NCI-H146 (cell line): Measurements from ENCODE around the gene PAQR9.

Experiments used
- DNase-seq: peaks from one replicate; lab custom pipeline; 2025; lab: John Stamatoyannopoulos, UW

Gene PAQR9

GRCh38 chr3:142982038-142982773, 18.7 kb upstream of the PAQR9 start:
- no peak for DNase-seq

DNA sequence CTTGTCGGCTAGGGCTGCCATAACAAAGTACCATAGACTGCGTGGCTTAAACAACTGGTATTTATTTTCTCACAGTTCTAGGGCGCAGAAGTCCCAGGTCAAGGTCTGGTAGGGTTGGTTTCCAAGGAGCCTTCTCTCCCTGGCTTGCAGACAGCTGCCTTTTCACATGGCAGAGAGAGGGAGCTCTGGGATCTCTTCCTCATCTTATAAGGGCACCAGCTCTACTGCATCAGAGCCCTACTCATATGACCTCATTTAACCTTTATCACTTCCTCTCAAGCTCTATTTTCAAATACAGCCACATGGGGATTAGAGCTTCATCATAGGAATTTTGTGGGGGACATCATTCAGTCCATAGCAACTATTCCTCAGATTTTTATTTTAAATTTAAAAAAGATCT, 17.6 kb upstream of the PAQR9 start:
- DNase-seq, result no peak

DNA sequence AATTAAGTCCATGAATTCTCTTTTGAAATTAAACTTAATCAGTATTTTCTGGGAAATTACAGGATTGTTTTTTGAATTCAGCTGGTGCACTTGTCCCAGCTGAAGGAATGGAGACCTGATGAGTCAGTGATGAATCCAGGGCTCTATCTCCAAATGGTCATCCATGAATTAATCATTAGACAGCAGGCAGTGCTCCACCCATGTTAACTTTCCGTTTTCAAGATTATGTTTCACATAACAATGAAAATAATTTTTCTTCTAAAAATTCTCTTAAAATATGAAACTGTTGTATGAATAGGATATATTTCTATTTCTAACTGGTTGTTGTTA, 13.9 kb upstream of the PAQR9 start:
- DNase-seq, result no peak

DNA sequence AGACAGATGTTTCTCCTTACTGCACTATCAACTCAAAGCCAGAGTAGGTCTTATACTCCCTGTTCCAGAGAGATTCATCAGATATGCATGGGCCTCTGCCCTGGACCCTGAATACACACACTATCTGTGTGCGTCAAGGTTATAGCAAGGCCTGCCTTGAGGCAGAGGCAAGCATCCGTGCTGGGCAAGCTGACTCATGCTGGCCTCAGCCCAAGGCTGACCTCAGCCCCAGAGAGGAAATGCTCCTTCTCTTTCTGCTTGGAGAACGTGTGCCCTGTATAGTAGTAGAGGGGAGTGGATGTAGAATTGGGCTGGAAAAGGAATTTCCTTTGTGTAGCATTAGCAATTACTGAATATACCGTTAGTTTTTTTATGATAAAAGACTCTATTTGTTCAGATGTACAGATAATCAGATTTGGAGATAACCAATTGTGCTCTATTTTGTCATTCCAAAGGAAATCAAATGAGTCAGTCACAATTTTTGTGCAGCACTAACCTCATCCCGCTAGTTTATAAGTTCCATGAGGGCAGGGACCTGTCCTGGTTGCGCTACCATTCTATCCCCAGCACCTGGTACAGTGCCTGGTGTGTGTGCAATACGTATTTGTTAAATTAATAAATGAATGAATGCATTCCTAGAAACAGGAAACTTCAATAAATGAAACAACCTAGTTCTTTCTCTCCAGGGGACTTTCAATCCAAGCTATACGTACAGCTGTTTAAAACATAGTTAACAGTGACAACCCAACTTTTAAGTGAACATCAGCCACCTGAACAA, 13.3 kb upstream of the PAQR9 start:
- no peak for DNase-seq

DNA sequence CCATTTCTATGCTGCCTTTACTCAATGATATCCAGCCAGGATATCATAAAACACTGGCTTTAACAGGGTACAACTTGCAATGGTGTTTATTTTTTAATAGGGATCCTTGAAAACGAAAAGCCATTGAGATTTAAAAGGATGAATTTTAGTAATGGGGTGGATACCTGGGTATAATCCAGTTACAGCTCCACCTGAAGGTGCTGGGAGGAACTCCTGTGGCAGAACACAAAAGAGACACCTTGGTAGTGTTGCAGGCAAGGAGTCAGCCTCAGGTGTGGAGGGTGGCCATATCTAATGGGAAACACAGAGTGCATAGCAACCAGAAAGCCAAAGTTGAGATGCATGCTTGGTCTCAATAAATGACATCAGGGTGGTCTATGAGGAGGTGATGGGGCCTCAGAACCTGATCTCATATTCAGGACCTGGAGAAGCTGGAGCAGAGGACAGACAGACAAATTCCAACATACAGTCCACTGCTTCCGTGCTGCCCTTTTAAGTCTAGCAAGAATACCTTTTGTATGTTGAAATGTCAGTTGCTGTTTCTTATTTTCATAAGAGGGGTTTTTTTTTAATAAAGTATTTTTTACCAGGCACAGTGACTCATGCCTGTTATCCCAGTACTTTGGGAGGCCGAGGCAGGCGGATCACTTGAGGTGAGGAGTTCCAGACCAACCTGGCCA, 12.0 kb upstream of the PAQR9 start:
- no peak for DNase-seq

DNA sequence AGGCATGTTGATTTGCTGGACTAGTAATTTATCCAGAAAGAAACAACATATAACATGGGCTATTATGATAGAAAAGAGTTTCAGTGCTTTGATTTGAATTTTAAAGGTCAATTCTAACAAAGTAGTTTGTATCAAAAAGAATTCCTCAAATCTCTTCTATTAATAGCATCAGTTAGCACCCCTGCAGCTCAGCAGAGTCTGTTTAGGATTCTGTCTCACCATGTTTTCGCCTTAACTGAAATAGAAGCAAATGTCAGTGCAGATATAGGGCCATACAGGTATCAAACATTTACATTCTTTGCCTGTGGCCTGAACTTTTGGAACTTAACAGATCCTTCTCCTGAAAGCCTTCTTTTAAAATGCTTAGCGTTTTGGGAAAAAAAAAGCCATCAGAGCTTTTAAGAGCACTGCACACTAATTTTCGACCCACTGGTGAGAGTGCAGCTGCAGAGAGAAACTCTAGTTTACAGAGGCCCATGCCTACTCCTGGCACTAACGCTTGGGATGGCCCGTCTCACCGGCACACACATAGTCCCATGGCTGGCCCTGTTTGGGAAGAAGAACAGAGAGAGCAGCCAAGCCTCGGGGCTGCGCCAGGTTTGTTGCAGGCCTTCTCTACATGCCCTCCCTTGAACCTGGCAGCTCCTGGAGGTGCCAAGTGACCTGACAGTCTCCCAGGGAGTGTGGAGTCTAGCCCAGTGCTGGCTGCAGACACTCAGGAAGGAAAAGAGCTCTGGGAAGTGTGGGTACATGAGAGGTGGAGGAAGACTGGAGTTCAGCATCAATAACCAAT, 9.9 kb upstream of the PAQR9 start:
- no peak for DNase-seq

DNA sequence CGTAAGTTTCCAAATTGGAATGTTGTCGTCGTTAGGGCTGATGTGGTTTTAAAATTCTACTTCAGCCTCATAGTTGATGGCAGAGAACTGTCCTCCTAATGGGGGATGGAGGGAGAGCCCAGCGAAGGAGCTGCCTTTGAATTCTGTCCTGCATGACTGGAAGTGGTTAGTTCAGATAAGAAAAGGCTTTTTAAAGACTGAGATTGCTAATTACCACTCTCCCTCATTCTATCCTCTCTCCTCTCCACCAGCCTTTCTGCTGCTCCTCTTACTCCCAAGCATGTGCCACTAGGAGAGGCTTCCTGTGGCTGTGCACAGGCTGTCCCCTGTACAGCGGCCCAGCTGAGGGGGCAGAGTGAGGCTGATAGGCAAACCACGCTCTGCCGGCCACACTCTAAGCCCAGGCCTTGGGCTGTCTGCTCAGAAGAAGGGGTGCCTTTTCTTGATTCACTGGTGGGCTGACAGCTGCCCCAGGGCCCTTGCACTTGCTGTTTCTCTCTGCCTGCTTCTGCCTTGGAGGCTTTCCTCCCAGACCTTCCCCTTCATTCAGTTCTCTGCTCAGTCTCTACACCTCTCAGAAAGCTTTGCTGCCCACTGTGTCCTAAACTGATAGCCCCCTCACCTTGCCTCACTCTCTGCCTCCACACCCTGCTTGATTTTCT, 8.7 kb upstream of the PAQR9 start:
- DNase-seq, result no peak

DNA sequence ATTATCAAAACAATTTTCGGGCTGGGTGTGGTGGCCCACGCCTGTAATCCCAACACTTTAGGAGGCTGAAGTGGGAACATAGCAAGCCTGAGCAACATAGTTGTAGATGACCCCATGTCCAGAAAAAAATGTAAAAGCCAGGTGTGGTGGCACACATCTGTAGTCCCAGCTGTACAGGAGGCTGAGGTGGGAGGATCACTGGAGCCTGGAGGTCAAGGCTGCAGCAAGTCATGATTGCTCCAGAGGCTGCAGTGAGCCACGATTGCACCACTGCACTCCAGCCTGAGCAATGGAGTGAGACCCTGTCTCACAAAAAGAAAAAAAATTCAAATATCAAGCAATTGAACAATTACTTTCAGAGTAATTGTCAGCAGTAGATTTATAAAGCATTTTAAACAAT, 8.0 kb upstream of the PAQR9 start:
- DNase-seq, result no peak

- DNase-seq, result no peak
Observed at GRCh38 chr3:142968319-142969025, 5.0 kb upstream of the PAQR9 start.

DNA sequence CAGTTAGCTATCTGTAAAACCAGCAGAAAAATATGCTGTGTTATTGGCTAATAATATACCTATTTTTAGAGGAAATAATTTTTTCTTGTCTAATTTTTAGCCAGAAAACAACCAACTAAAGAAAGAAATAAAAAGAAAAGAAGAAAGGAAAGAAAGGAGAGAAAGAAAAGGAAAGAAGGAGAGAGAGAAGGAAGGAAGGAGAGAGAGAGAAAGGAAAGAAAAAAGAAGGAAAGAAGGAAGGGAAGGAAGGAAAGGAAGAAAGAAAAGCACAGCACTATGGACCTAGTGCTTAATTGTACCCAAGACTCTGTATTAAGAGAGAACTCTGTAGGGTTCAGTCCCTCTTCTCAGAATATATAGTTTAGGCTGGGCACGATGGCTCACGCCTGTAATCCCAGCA, 3.3 kb upstream of the PAQR9 start:
- no peak for DNase-seq

- no peak for DNase-seq
Observed at GRCh38 chr3:142965581-142965980, 2.1 kb upstream of the PAQR9 start.

GRCh38 chr3:142963234-142963515, 299 bp downstream of the PAQR9 start:
- peak; percentile 72 for DNase-seq

- no peak for DNase-seq
Observed at GRCh38 chr3:142962520-142963233, 797 bp downstream of the PAQR9 start.

DNA sequence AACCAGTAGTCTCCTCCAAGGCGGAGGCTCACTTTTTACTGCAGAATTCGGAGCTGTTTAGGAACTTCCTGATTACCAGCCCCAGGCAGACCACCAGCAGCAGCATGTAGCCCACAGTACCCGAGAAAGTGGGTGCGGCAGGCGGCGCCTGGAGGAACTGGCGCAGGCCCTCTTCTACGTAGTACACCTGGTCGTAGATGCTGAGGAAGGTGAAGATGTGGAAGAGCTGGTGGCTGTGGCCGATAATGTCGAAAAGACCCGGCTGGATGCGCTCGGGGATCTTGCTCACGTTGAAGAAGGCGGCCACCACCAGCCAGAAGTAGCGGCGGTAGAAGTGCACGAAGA, 1.3 kb downstream of the PAQR9 start:
- DNase-seq, result no peak

DNA sequence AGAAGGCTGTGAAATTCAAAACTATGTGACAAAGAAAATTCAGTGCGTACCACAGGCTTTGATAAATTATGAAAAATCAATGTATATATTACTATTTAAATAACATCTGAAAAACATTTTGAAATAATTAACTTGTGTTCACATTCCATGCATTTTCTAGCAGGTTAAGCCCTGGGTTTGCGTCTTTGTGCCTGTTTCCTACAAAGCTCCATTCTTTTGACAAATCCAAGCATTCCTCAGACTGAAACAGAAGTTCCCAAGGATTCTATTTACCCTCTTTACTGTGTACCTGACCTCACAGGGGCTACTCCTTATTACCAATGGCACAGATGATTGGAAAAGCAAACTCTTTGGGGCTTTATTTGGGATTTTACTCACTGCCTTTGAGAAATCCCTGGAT, 1.9 kb downstream of the PAQR9 start:
- no peak for DNase-seq

DNA sequence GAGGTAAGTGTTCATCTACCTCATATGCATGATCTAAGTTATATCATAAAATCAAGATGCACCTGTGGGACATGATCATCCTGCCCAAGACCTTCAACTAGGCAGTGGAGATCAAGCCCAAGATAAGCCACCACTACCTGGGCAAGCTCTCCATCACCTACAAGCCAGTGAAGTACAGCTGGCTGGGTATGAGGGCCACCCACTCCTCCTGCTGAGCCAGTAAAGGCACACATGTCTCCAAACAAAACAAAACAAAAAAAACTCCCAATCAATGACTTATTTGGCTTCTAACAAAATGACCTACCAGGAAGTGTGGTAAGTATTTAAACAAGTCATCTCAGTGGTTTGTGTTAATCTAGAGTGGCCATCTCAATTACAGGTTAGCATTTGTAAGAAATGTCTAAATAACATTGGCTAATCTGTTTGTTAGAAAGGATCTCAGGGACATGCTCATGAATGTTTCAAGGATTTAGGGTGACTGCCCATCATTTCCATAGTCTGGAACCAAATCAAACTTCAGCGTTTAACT, 3.1 kb downstream of the PAQR9 start:
- DNase-seq, result peak; percentile 33

GRCh38 chr3:142958707-142959106, 4.8 kb downstream of the PAQR9 start:
- DNase-seq, result no peak

DNA sequence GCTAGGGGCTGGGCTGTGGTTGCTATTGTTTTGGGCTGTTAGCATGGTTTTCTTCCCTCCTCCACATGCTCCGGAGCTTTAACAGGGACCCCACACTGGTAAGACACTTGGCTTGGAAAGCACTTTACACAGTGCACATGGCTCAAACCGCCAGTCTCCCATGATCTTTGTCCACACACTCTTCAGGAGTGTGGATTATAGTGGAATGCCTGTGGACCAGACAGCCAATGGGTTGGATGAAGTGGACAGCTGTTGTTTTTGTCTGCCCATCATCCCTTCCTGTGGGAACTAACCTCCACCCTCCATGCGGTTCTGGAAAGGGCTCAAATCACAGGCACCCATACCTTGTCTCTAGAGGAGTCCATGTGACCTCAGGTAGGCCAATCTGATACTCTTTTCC, 10.0 kb downstream of the PAQR9 start:
- DNase-seq, result no peak

- no peak for DNase-seq
Observed at GRCh38 chr3:142952272-142953193, 10.9 kb downstream of the PAQR9 start.

GRCh38 chr3:142951794-142952193, 11.7 kb downstream of the PAQR9 start:
- DNase-seq, result no peak
